GM19467 (cell line): Measurements from ENCODE around the gene RRP1.

Experiments
- ATAC-seq: cut with Tn5 transposase; IDR thresholded peaks from one replicate; pipeline ENCODE4 v1.9.1; 2021; ENCODE audit warnings: mild to moderate bottlenecking, moderate library complexity; ENCODE audit not compliant: unreplicated experiment

Gene RRP1

GRCh38 chr21:43775190-43775589 lies 14.2 kb upstream of the RRP1 start:
- ATAC-seq = no peak

DNA sequence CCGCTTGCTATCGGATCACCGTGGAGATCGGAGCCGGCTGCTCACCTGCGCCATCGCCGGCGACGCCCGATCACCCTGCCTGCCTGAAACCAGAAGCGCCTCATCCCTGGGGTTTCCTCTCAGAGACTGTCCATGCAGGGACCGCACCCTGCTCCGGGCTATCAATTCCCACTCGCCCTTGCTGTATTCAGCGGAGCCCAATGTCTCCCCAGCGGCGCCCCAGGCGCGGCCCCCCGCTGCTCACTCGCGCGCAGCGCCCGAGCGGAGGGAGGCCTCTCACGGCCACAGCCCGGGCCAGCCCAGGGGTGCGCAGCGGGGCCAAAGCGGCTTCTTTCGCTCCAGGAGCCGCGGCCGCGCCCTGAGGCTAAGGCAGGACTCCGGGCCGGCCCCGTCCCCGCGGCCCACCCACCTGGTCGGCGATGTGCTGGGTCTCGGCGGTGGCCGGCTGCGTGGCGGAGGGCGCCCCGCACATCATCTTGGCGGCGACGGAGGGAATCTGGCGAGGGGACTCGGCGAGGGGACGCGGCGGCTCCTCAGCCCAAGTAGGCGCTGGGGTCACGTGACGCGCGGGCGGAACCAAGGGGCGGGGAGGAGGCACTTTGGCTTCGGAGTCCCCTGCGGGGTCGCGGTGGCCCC lies 13.5 kb upstream of the RRP1 start, which contains the start of gene CSTB:
Gene CSTB, minus strand, starts transcription at position 514 of the 636 bp plus-strand sequence. Its CDS starts 39 bp downstream, at position 475.
- ATAC-seq = peak; percentile 59

- ATAC-seq = no peak
These were observed 11.4 kb upstream of the RRP1 start for GRCh38 chr21:43777953-43778352.

DNA sequence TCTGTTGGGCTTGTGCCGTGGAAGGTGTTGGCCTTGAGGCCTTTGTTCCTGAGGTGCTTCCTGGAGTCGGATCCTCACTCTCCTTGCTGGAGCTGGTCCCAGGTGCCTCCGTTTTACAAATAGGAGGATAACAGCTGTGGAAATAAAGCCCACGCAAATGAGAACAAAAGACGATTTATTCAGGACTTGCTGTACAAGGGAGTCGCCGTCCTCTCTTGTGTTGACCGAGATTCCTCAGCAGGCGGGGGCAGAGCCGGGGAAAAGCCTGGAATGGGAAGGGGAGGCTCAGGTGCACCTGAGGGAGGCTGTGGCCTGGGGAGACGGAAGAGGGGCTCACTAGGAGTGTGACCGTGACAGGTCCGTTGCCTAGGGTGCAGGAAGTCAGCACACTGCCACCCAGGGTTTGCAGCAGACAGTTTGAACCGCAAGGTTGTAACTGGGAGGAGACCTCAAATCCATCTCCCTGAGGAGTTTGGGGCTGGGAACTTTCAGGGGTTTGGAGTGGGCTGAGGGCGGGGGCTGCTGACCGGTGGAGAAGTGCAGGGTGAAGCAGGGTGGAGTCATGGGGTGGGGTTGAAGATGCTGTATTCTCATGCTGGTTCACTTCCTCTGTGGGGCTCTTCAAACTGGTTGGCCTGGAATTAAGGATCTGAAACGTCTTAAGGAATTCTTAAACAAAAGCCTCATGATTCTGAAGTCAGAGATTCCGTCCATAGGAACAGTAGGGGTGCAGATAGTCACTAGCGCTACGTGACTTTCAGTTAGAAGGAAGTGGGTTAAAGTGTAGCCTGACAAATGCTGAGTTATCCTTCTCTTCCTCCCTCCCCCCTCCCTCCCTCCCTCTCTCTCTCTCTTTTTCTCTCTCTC lies 10.7 kb upstream of the RRP1 start:
- no peak for ATAC-seq

- ATAC-seq = no peak
These were observed 9.7 kb upstream of the RRP1 start for GRCh38 chr21:43779660-43780059.

GRCh38 chr21:43781846-43782245 lies 7.5 kb upstream of the RRP1 start:
- ATAC-seq = no peak

DNA sequence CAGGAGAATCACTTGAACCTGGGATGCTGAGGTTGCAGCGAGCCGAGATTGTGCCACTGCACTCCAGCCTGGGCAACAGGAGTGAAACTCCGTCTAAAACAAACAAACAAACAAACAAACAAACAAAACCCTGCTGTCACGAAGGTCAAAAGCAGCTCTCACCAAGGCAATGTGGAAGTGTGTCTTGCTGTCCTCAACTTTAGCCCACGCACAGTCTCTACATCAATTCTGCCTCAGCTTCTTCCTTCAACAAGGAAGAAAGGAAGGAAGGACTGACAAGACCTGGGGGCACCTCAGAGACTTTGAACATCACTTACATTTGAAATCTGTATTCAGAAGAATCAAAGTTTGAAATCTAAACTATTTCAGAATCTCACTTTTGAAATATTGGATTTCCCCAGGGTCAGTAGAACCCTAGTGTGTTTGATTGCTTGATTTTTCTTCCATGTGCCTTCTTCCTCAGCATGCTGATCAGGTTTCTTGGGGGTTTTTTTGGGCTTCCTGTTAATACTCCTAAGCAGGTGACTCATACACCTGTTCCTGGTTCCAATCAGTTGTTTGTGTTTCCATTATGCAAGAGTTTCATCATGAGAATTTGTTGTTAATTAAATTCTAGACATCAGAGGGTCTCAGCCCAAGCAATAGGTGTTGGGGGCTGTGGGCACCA lies 6.8 kb upstream of the RRP1 start:
- ATAC-seq = no peak

DNA sequence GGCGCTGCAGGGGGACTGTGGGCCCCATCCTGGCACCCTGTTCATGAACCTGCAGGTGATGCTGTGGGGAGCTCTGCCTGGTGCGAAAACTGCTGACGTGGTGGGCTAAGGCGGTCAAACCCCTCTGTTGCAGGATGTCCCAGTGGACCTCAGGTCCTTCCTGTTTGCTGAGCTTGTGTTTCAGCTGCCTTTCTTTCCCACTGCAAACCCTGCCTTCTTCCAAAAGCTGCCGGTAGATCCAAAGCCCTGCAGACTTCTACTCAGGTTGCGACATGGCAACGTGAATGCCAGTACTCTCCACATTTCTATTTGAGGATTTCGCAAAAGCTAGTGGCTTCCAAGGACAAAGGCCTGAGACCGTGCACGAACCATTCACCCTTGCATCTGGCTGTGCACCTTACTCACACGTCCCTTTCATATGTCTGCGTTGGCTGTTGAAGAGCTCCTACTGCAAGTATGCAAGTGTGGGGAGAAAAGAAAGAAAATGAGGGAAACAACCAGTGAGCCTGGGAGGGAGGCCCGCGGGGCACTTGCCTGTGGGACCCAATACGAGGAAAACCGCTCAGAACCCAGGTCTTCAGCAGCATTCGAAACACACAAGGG lies 6.2 kb upstream of the RRP1 start:
- no peak for ATAC-seq

- ATAC-seq = no peak
These were observed 4.2 kb upstream of the RRP1 start for GRCh38 chr21:43785134-43785533.

DNA sequence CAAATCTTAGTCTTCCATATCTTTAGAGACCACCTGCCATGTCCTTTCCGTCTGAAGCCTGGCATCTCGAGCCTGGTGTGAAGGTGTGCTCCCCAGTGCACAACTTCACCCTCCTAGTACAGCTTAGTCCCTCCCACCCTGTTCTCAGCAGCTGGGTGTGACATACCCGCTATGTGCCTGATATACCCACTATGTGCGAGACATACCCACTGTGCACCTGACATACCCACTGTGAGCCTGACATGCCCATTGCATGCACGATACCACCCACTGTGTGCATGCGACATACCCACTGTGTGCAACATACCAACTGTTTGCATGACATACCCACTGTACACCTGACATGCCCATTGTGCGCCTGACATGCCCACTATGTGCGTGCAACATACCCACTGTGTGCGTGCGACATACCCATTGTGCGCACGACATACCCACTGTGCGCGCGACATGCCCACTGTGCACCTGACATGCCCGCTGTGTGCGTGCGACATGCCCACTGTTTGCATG lies 3.0 kb upstream of the RRP1 start:
- no peak for ATAC-seq

DNA sequence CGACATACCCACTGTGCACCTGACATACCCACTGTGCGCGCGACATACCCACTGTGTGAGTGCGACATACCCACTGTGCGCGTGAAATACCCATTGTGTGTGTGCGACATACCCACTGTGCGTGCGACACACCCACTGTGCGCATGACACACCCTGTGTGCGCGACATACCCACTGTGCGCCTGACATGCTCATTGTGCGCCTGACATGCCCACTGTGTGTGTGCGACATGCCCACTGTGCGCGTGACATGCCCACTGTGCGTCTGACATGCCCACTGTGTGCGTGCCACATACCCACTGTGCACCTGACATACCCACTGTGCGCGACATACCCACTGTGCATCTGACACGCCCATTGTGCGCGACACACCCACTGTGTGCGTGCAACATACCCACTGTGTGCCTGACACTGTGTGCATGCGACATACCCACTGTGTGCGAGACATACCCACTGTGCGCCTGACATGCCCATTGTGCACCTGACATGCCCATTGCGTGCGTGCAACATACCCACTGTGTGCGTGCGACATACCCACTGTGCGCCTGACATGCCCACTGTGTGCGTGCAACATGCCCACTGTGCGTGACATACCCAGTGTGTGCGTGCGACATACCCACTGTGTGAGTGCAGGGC lies 2.5 kb upstream of the RRP1 start:
- ATAC-seq = no peak

- no peak for ATAC-seq
These were observed 690 bp downstream of the RRP1 start for GRCh38 chr21:43790010-43790524.

- ATAC-seq = no peak
These were observed 3.0 kb downstream of the RRP1 start for GRCh38 chr21:43792406-43792805.

DNA sequence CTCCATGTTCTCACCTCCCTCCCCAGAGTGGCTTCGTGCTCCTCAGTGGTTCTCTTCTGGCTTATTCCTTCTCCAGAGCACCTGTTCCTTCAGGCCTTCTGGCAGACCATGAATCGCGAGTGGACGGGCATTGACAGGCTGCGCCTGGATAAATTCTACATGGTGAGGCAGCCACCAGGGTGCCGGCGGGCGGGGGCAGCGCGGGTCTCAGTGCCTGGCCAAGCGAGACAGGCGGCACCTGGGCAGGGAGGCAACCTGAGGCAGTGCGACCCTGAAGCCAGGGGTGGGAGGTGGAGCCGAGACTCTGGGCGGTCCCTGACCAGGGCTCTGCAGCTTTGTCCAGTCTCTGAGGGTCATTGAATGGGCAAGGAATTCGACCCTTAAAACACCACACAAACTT lies 3.9 kb downstream of the RRP1 start:
- no peak for ATAC-seq

GRCh38 chr21:43794311-43794710 lies 4.9 kb downstream of the RRP1 start:
- ATAC-seq = no peak

DNA sequence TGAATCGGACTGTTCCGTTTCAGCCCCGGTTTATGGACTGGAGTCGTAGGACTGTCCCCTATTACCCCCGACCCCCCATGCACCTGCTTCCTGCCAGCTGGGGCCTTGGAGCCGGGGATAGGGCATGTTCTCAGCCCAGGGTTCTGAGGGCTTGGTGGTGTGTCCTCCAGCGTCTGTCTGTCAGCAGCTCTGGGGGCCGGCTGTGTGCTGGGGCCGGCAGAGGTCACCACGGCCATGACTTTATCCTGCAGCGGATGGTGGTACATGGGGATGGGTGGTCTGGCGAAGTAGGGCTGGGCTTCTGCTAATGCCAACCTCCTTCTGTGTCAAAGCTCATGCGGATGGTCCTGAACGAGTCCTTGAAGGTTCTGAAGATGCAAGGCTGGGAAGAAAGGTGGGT lies 5.5 kb downstream of the RRP1 start:
- ATAC-seq = no peak

DNA sequence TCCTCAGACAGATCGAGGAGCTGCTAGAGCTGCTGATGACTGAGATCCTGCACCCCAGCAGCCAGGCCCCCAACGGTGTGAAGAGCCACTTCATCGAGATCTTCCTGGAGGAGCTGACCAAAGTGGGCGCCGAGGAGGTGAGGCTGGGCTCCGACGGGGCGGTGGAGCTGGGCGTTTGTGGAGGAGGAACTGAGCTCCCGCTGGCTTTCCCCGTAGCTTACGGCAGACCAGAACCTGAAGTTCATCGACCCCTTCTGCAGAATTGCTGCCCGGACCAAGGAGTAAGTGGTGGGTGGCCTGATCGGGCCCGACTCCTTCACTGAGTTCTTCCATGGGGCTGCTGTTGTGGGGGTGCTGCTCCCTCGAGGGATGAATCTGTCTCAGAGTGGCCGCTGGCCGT lies 8.0 kb downstream of the RRP1 start:
- ATAC-seq = no peak

DNA sequence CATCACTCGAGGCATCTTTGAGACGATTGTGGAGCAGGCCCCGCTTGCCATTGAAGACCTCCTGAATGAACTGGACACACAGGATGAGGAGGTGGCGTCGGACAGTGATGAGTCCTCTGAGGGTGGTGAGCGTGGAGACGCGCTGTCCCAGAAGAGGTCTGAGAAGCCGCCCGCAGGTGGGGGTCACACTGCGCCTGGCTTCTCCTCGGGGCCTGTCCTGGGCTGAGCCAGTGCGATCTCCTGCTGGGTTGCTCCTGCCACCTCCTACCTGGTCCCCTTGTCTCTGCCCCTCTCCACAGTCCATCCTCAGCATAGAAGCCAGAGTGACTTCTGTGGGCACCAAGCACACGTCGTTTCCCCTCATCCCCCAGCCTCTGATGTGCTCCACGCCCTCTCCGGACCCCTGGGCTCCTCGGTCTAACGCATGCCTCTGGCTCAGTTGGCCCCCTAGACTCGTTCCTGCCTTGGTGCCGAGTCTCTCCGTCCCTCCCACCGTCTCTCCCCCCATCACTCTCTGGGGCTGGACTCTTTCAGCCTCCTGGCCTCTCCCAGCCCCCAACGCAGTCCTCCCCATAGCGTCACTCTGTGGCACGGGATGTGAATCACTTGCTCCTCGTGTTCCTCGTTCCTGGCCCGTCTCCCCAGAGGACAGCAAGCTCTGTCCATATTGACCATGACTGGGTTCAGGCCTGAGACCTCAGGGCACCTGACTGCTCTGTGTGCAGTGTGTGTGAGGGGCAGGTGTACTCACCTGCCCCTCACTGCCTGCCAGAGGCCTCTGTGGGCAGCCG lies 8.7 kb downstream of the RRP1 start:
- no peak for ATAC-seq

- no peak for ATAC-seq
These were observed 10.0 kb downstream of the RRP1 start for GRCh38 chr21:43799301-43799840.
